ENCODE measurements around the gene CCER1.
"Not testable (repeated sequence)": the region's sequence is repeated elsewhere in the genome, so short reads cannot be mapped to it uniquely, and the experiment has no call there.

Gene CCER1, protein sequence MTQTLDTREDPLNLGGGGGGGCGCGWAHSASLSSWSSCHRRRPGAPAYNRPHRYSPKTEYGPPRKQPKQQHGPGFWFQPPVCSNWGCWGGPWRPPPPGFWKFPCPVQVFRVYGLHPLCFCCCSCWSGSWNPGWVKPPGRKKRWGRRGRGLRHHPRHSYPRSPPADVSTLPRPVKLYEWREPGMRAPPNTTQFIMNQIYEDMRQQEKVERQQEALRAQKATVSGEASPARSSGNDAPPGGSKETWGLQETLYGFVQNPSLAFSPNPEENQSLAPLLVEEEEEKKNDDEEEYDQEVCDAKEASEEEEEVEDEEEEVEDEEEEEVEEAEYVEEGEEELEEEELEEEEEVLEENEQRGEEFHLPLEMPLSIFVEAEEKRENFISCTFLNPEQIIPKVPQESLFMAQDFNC

GRCh38 chr12:90954921-90955320, at the start of gene CCER1:
Gene CCER1 (minus strand): TSS chr12:90955176. CDS start chr12:90954742, 434 bp downstream.
- DNase-seq (ENCODE audit: low read depth in 2 of 2) = no peak

- no peak for DNase-seq (ENCODE audit: low read depth in 2 of 2)
Measured at GRCh38 chr12:91003737-91004136, 48.8 kb upstream of the CCER1 start.

- no peak for DNase-seq (ENCODE audit: low read depth in 2 of 2)
Measured at GRCh38 chr12:91001306-91001705, 46.3 kb upstream of the CCER1 start.

DNA sequence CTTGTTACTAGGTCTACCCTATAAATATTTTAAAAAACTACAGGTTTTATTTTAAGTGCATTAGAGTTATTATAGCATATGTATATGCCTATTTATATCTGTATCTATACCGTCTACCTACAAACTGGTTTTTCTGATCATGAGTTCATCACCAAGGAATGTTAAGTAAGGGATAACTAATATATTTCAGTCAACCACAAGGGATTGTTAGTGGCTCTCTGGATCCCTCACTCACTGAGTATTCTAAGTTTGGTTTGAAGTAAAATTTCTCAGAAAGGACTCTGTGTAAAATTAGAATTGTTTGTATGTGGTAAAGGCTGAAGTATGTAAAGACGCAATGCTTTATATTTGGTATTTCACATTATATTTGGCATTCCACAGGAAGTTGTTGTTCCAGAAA, 45.0 kb upstream of the CCER1 start:
- DNase-seq (ENCODE audit: low read depth in 2 of 2) = no peak

DNA sequence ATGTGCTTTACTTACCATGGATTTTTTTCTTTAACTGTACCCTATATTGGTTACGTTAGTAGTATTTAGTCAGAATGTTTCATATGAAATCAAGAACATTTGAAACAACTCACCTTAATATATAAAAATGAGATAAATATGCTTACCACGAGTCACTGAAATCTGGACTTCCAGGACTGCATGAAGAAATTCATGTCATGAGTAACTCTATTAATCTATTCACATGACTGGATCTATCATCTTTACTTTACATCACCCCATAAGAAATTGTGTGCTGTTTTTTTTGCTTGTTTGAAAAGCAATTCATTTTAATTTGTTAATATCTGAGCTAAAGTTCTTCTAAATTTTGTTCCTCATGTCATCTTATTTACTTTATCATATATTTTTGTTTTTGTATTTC, 44.6 kb upstream of the CCER1 start:
- no peak for DNase-seq (ENCODE audit: low read depth in 2 of 2)

DNA sequence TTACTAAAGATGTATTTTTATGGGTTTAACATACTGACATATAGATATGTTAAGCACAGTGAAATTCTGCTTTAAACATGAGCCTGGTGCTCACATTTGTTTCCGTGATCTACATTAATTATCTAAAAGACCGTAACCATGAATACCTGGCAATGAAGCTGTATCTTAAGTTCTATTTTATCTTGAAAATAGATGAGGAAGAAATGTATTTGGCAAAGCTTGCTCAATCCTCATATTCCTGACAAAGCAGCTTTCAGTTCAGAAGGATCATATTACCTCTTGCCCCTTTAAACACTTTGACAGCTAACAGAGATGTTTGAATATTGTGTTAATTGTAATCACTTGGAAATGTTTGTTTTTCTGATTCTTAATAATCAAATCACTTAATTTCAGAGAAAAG, 40.0 kb upstream of the CCER1 start:
- no peak for DNase-seq (ENCODE audit: low read depth in 2 of 2)

GRCh38 chr12:90991952-90992465, 37.0 kb upstream of the CCER1 start:
- DNase-seq (ENCODE audit: low read depth in 2 of 2) = no peak

DNA sequence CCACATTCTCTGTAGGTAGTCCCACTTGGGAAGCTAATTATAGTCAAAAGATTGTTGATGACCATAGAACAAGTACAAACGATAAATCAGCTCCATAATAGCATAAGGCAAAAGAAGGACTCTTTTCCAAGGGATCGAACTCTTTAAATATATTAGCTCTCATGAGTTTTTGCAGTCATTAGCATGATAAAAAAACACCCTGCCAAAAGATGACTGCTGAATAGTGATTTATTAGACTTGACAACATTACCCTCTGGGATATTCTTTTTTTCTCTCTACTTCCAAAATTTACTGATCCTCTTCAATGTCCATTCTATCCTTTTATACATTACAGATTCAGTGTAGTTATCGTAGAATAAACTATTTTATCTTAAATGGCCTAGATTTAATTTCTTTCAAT, 35.6 kb upstream of the CCER1 start:
- DNase-seq (ENCODE audit: low read depth in 2 of 2) = no peak

GRCh38 chr12:90989686-90990111, 34.7 kb upstream of the CCER1 start:
- no peak for DNase-seq (ENCODE audit: low read depth in 2 of 2)

DNA sequence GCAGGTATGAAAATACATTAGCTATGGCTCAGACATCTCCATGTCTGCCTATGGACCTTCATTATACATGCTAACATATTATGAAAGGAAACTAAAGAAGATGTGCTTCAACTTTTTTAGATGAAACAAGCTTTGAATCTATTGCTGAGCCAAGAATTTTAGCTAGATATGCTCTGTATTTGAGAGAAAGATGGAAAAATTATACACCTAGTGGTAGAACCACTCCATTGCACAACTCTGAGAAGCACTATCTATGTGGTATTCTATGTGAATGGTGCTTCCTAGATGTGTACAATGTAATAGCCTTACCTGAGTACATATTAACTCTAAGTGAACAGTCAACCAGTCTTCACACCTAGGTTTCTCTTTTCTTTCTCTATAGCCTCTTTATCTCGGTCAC, 32.5 kb upstream of the CCER1 start:
- DNase-seq (ENCODE audit: low read depth in 2 of 2) = no peak

- no peak for DNase-seq (ENCODE audit: low read depth in 2 of 2)
Measured at GRCh38 chr12:90987101-90987500, 32.1 kb upstream of the CCER1 start.

DNA sequence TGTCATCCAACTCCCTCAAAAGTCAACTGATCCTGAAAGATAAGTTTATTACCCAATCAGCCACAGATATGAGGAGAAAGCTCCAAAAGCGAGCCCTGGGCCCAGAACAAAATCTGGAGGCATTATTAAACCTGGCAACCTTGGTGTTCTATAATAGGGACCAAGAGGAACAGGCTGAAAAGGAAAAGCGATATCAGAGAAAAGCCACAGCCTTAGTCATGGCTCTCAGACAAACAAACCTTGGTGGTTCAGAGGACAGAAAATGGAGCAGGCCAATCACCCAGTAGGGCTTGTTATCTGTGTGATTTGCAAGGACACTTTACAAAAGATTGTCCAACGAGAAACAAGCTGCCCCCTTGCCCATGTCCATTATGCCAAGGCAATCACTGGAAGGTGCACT, 30.4 kb upstream of the CCER1 start:
- not testable (repeated sequence) for DNase-seq (ENCODE audit: low read depth in 2 of 2)

- no peak for DNase-seq (ENCODE audit: low read depth in 2 of 2)
Measured at GRCh38 chr12:90984114-90984513, 29.1 kb upstream of the CCER1 start.

GRCh38 chr12:90982170-90982569, 27.2 kb upstream of the CCER1 start:
- DNase-seq (ENCODE audit: low read depth in 2 of 2) = no peak

GRCh38 chr12:90979951-90980350, 25.0 kb upstream of the CCER1 start:
- no peak for DNase-seq (ENCODE audit: low read depth in 2 of 2)

DNA sequence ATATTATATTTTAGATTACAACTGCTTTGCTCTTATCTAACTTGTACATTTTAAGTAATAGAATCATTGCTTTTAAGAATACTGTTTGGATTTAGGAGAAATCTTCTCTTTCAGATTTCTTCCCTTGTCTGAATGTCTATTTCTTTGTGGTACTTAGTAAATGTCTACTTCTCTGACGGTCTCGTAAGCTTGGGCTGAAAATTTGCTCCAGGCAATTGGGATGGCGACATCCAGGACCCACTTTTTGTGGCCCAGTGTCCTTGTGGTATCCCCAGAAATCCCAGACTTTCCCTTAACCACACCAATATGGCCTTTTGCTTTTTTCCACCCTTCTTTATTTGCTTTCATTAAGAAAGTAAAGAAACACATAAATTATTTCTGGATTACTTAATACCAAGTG, 24.0 kb upstream of the CCER1 start:
- no peak for DNase-seq (ENCODE audit: low read depth in 2 of 2)

DNA sequence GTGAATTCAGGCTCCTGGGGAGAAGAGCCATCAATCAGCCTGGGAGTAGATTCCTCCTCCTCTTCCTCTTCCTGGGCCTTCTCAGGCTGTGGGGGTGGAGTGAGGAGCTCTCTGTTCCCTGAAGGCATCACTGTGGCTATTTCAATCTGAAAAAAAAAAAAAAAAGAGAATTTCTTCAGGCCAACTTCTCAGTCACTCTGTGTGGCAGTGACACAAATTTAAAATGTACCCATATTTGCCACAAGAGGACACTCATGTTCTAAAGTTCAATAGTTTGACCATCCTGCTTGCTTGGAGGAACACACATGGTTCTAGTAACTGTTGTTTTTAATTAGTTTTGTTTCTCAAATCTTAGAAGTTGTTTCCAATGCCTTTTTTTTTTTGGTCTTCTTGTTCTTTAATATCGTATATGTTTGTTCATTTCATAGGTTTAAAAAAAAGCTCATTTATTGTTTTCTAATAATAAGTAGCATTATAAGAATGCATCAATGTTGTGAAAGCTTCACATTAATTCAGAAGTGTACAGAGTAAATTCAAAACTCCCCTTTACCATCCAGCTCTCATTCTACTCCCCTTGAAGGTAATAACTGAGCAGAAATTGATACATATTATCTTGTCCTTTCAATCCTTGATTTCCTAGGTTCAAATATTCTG, 23.3 kb upstream of the CCER1 start:
- no peak for DNase-seq (ENCODE audit: low read depth in 2 of 2)

GRCh38 chr12:90977224-90977623, 22.2 kb upstream of the CCER1 start:
- no peak for DNase-seq (ENCODE audit: low read depth in 2 of 2)

GRCh38 chr12:90974286-90974685, 19.3 kb upstream of the CCER1 start:
- no peak for DNase-seq (ENCODE audit: low read depth in 2 of 2)

DNA sequence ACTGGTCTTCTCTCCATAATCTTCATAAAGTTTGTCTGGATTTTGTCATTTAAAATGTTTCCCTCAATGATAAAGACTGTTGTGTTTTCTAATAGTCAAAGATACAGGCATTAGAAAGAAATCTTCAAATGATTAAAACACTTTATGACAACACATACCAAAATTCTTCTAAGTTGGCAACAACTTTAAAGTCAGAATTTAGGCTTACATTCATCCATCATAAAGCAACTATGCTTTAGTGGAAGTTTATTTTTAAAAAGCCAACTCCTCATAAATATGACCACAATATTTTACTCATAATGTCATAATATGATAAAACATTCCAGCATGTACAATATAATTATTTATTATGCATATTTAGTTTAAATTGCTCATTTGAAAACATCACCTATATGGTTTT, 17.2 kb upstream of the CCER1 start:
- DNase-seq (ENCODE audit: low read depth in 2 of 2) = no peak

DNA sequence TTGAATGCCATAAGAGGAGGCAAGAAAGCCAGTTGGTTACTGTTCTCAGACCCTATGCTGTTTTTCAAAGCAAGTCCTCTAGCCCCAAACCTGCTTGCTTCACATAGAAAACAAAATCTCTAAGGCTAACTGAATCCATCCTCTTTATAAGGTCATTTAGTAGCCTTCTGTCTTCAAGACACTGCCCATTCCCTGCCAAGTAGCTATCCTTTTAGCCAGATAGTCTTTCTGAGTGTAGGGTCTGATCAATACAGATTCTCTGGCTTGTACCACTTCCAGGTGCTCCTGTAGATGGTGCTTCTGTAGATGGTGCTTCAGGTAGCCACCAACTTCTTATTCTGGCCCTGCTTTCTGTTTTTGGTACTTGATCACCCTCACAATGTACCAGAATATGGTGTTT, 15.9 kb upstream of the CCER1 start:
- no peak for DNase-seq (ENCODE audit: low read depth in 2 of 2)

GRCh38 chr12:90970471-90970870, 15.5 kb upstream of the CCER1 start:
- DNase-seq (ENCODE audit: low read depth in 2 of 2) = no peak

DNA sequence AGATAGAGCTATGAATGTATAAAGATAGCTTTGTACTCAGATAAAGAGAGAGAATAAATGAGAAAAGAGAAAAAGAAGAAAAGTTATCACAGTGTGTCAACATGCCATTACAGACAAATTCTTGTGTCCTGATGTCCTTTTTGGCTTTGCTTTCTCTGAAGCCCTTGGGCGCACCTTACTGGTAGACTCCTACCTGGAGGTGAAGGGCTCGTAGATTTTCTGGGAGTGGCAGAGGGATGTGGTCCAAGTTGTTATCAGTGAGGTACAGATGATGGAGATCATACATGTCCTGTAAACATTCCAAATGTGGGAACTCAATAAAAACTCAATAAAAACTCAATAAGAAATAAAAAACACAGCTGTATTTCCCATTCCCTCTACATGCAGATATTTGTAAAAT, 14.9 kb upstream of the CCER1 start:
- no peak for DNase-seq (ENCODE audit: low read depth in 2 of 2)

Measured in stimulated activated CD8-positive, alpha-beta memory T cell treated with anti-CD3 and anti-CD28 coated beads, Interleukin-15, amount 100 ng/mL, for 48 hours (primary cell).